Fibroblast of skin of back (primary cell): ENCODE data around the gene PTPRJ.

Experiments
- DNase-seq: peaks from one replicate; pipeline ENCODE4 v3.0.0-alpha.2; 2013

The PTPRJ gene

GRCh38 chr11:48123254-48123875 lies 143.0 kb downstream of the PTPRJ start:
- DNase-seq, result peak; percentile 57

- DNase-seq, result no peak
These were observed 143.8 kb downstream of the PTPRJ start for GRCh38 chr11:48123934-48124755.

- no peak for DNase-seq
These were observed 144.5 kb downstream of the PTPRJ start for GRCh38 chr11:48124880-48125279.

GRCh38 chr11:48125866-48126265 lies 145.5 kb downstream of the PTPRJ start:
- no peak for DNase-seq

- no peak for DNase-seq
These were observed 147.3 kb downstream of the PTPRJ start for GRCh38 chr11:48127521-48128183.

GRCh38 chr11:48129697-48130395 lies 149.5 kb downstream of the PTPRJ start:
- DNase-seq, result no peak

GRCh38 chr11:48134221-48134922 lies 154.0 kb downstream of the PTPRJ start:
- DNase-seq, result no peak

GRCh38 chr11:48138222-48138621 lies 157.9 kb downstream of the PTPRJ start:
- no peak for DNase-seq

- DNase-seq, result peak; percentile 30
These were observed 159.5 kb downstream of the PTPRJ start for GRCh38 chr11:48139896-48140295.

GRCh38 chr11:48141475-48142122 lies 161.2 kb downstream of the PTPRJ start:
- DNase-seq, result peak; percentile 14

- DNase-seq, result no peak
These were observed 162.5 kb downstream of the PTPRJ start for GRCh38 chr11:48142889-48143288.

GRCh38 chr11:48148749-48149148 lies 168.4 kb downstream of the PTPRJ start:
- DNase-seq, result no peak

- DNase-seq, result no peak
These were observed 169.9 kb downstream of the PTPRJ start for GRCh38 chr11:48150213-48150612.

- peak; percentile 57 for DNase-seq
These were observed 173.8 kb downstream of the PTPRJ start for GRCh38 chr11:48154151-48154550.

GRCh38 chr11:48161951-48162884 lies 181.9 kb downstream of the PTPRJ start:
- DNase-seq, result no peak

GRCh38 chr11:48162885-48163268 lies 182.5 kb downstream of the PTPRJ start:
- no peak for DNase-seq

- no peak for DNase-seq
These were observed 183.2 kb downstream of the PTPRJ start for GRCh38 chr11:48163360-48164100.

GRCh38 chr11:48164836-48165235 lies 184.5 kb downstream of the PTPRJ start:
- no peak for DNase-seq

GRCh38 chr11:48165426-48165825 lies 185.1 kb downstream of the PTPRJ start:
- DNase-seq, result no peak

- peak; percentile 80 for DNase-seq
These were observed 187.0 kb downstream of the PTPRJ start for GRCh38 chr11:48167380-48167779.
